Thyroid gland (tissue), 4 donors: ENCODE results near the gene FAXDC2. TPM values are rescaled to one million over a fixed set of nuclear protein-coding genes. Genes with fewer than 3 reads are reported as not detected.

Experiments
- DNase-seq, 2 donors: peaks; one replicate each; pipeline ENCODE4 v3.0.0-alpha.2; 2019
- H3K27ac ChIP-seq, 3 donors: fragments of 200-600 bp; sonication (generic); 1 replicate in 2 of 3; 2 replicates in 1 of 3; pipeline ENCODE4 v1.5.1; 2016 to 2019; ENCODE audit warnings: mild to moderate bottlenecking in 1 of 3, moderate library complexity in 1 of 3
- H3K27me3 ChIP-seq: fragments of 200-600 bp; sonication (generic); one replicate; pipeline ENCODE4 v1.5.1; 2019
- H3K36me3 ChIP-seq, 2 donors: fragments of 200-600 bp; sonication (generic); one replicate each; pipeline ENCODE4 v1.5.1; 2016 to 2019
- H3K4me1 ChIP-seq, 2 donors: fragments of 200-600 bp; sonication (generic); one replicate each; pipeline ENCODE4 v1.5.1; 2017 to 2019
- H3K4me3 ChIP-seq, 3 donors: fragments of 200-600 bp; sonication (generic); replicated peaks in 1 of 3; 1 replicate in 2 of 3; 2 replicates in 1 of 3; pipeline ENCODE4 v1.5.1; 2016; ENCODE audit warnings: mild to moderate bottlenecking in 1 of 3
- H3K9me3 ChIP-seq: fragments of 200-600 bp; sonication (generic); one replicate; pipeline ENCODE4 v1.5.1; 2017
- POLR2A ChIP-seq, 2 donors: fragments of 450-650 bp; IDR thresholded peaks; one replicate each; pipeline ENCODE4 v1.6.1; 2017; ENCODE audit warnings: antibody characterized with exemption in 2 of 2, mild to moderate bottlenecking in 2 of 2, moderate library complexity in 1 of 2
- WGBS, 2 donors: methylation state at CpG; one replicate each; pipeline ENCODE4 v1.1.5; 2017; 5-methylcytosine and 5-hydroxymethylcytosine counted together
- intact Hi-C: fragments of 100-400 bp; cut with DNase I; formaldehyde crosslinking; loops from one replicate; pipeline ENCODE4 v1.15.1; 2023
- total RNA-seq, 4 donors: library from RNA; depleted of rRNA; stranded (reverse); fragments of >200 nt; gene quantifications; one replicate each; pipeline ENCODE4 v1.2.3, GENCODE V29; 2016
- TF ChIP-seq, protein P1 (sequence below), 6 experiments: fragments of 200-600 bp in 3 of 6; fragments of 450-650 bp in 3 of 6; sonication (generic) in 3 of 6; IDR thresholded peaks; one replicate each; pipeline ENCODE4 v1.5.1; 2016 to 2019; ENCODE audit warnings: antibody characterized with exemption in 6 of 6, mild to moderate bottlenecking in 2 of 6, inconsistent platforms in 1 of 6, moderate library complexity in 1 of 6

FAXDC2 gene
- total RNA-seq, 4 donors from 2014 or later, result 47.0 to 148 (median 52.9) TPM

DNA sequence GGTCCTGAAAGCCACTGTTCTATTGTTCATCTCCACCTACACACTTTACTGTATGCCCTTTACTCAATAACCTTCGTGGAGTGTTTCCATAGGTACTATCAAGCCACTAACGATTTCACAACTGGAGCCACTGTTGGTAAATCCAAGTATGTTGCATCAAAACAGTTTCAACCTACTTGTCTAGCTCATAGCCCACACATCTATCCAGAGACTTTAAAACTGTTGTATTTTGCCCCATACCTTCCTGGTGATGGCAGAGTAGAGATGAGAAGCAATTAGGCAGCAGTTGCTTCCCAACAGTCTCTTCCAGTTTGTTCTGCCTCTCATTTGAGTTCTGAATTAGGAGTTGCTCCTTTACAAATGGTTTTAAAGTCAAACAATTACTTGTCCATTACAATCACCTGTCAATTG, 607 bp downstream of the FAXDC2 start:
- peaks cover 34% of the 10 kb centered on the region in 2 donors for H3K4me1 ChIP-seq
- DNase-seq, result no peak
- TF ChIP-seq POLR2A (IDR thresholded peaks at IDR 0.05), result no peak
- TF ChIP-seq, protein P1, sequence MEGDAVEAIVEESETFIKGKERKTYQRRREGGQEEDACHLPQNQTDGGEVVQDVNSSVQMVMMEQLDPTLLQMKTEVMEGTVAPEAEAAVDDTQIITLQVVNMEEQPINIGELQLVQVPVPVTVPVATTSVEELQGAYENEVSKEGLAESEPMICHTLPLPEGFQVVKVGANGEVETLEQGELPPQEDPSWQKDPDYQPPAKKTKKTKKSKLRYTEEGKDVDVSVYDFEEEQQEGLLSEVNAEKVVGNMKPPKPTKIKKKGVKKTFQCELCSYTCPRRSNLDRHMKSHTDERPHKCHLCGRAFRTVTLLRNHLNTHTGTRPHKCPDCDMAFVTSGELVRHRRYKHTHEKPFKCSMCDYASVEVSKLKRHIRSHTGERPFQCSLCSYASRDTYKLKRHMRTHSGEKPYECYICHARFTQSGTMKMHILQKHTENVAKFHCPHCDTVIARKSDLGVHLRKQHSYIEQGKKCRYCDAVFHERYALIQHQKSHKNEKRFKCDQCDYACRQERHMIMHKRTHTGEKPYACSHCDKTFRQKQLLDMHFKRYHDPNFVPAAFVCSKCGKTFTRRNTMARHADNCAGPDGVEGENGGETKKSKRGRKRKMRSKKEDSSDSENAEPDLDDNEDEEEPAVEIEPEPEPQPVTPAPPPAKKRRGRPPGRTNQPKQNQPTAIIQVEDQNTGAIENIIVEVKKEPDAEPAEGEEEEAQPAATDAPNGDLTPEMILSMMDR (IDR thresholded peaks at IDR 0.05), result no peak
- H3K9me3 ChIP-seq, result no peaks in the 10 kb centered on the region
- intact Hi-C loops, result loop anchor here (10.0 kb wide), 1 partner anchor 95 kb away; the partner anchor contains the start of gene LARP1
- H3K27me3 ChIP-seq, result no peaks in the 10 kb centered on the region
- peak overlapping the region; percentile 75 to 84 (median 81) for H3K27ac ChIP-seq
- H3K4me3 ChIP-seq, result peak overlapping the region in 2 of 3 donors; percentile 26 to 32
- 10 to 15% methylated on average over 2 of the region's 2 CpGs for WGBS, 2 donors
- no peaks in the 10 kb centered on the region for H3K36me3 ChIP-seq

DNA sequence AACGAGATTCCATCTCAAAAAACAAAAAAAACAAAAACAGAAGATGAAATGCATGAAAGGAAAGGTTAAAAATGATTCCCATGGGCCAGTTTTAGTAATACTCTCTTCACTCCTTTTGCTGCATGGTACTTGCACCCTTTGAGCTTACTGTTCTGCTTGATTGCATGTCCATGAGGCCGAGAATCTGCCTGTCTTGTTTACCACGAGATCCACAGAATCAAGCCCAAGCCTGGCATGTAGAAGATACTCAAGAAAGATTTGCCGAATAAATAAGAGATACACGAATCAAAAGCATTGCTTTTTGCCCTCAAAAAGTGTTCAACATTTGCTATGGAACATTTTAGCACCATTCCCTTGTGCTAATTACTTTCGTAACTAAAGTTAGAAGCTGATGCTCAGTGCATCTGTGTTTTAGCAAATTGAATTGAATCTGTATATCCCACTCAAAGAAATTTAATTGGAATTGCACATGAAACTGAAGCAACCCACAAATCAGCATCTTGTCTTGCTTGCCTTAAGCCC, 1.1 kb downstream of the FAXDC2 start:
- intact Hi-C loops, result no loop called here
- DNase-seq, result peak in 1 of 2 donors; percentile 25
- no peaks in the 10 kb centered on the region for H3K27me3 ChIP-seq
- H3K27ac ChIP-seq, result peak overlapping the region; percentile 75 to 84 (median 81)
- TF ChIP-seq, protein P1 (IDR thresholded peaks at IDR 0.05), result no peak
- TF ChIP-seq POLR2A (IDR thresholded peaks at IDR 0.05), result no peak
- H3K4me1 ChIP-seq, result peaks cover 34 to 36% of the 10 kb centered on the region in 2 donors
- H3K36me3 ChIP-seq, result no peaks in the 10 kb centered on the region
- no peaks in the 10 kb centered on the region for H3K9me3 ChIP-seq
- 37 to 39% methylated on average over 6 of the region's 6 CpGs for WGBS, 2 donors
- peak overlapping the region in 1 of 3 donors; percentile 26 for H3K4me3 ChIP-seq

DNA sequence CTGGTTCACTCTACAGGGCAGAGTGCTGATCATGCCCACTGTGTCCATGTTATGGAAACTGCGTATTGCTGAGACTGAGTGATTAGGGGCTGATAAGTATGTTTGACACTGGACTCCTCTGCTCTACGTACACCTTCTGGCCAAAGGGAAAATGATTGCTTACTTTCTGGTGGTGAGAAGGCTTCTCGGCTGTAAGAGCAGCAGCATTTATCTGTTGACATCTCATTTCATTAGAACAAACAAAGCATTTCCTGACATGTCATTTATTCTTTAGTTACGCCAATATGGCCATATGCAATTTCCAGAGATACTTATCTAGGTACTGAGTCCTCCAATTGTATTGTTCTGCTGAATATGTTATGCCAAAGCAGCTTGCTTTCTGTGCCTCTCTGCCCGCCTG, 5.6 kb downstream of the FAXDC2 start:
- no peaks in the 10 kb centered on the region for H3K27me3 ChIP-seq
- TF ChIP-seq, protein P1 (IDR thresholded peaks at IDR 0.05), result no peak
- TF ChIP-seq POLR2A (IDR thresholded peaks at IDR 0.05), result no peak
- no peak for DNase-seq
- peaks cover 20 to 48% of the 10 kb centered on the region in 2 donors for H3K4me1 ChIP-seq
- H3K4me3 ChIP-seq, result no peak overlapping the region
- no peaks in the 10 kb centered on the region for H3K9me3 ChIP-seq
- intact Hi-C loops, result no loop called here
- peak overlapping the region in 1 of 3 donors; percentile 26 for H3K27ac ChIP-seq
- no peaks in the 10 kb centered on the region for H3K36me3 ChIP-seq
- 85 to 87% methylated on average over 5 of the region's 5 CpGs for WGBS, 2 donors

DNA sequence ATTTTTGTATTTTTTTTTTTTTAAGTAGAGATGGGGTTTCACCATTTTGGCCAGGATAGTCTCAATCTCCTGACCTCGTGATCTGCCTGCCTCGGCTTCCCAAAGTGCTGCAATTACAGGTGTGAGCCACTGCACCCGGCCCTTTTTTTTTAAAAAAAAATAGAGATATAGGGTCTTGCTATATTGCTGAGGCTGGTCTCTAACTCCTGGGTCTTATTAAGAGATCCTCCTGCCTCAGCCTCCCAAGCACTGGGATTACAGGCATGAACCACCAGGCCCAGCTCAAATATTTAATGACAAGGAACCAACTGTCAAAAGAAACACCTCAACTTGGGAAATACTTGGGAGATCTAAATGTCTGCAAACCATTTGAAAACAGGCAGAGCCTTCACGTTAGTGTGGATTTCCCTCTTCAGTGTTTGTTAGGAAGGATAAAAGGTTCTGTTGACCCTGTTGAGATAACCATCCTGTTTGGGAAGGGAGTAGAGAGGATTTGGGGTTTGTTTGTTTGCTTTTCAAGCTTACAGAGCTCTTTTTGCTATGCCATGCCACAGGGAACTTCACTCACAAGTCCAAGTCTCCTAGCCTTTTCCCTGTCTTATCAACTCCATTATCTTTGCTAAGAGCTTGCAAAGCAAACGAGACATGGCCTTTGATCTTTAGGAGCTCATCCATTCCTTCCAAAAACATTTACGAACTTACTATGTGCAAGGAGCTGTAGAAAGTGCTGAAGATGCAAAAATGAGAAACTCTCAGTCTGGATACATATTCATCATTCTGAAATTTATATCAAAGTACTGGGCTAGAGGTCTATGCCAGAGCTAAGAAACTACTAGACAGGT, 7.5 kb downstream of the FAXDC2 start:
- Histone ChIP-seq H3K27ac (no peak overlapping the region), H3K27me3 (no peaks in the 10 kb centered on the region)
- 79 to 90% methylated on average over 6 of the region's 6 CpGs for WGBS, 2 donors

More for the DNA sequence above, 7.5 kb downstream of the FAXDC2 start:
- Histone ChIP-seq H3K36me3 (peaks cover 0 to 4% of the 10 kb centered on the region in 2 donors), H3K9me3 (no peaks in the 10 kb centered on the region), H3K4me1 (peaks cover 3 to 36% of the 10 kb centered on the region in 2 donors), H3K4me3 (no peak overlapping the region)
- intact Hi-C loops, result no loop called here
- no peak for TF ChIP-seq POLR2A (IDR thresholded peaks at IDR 0.05)
- TF ChIP-seq, protein P1 (IDR thresholded peaks at IDR 0.05), result no peak
- DNase-seq, result no peak
